Tibial nerve (tissue), 4 donors: ENCODE measurements around the gene NFKBIE. TPM values are rescaled to one million over a fixed set of nuclear protein-coding genes. Genes with fewer than 3 reads are reported as not detected.

Experiments
- DNase-seq, 2 donors: peaks; one replicate each; pipeline ENCODE4 v3.0.0-alpha.2; 2019; ENCODE audit warnings: low spot score in 2 of 2
- H3K27ac ChIP-seq, 4 donors: fragments of 200-600 bp; sonication (generic) in 3 of 4; one replicate each; pipeline ENCODE4 v1.5.1; 2017 to 2019; ENCODE audit warnings: mild to moderate bottlenecking in 1 of 4
- H3K27me3 ChIP-seq, 2 donors: fragments of 200-600 bp; sonication (generic) in 1 of 2; one replicate each; pipeline versions ENCODE4 v1.5.1 to v1.6.0; 2017 to 2019
- H3K36me3 ChIP-seq, 3 donors: fragments of 200-600 bp; sonication (generic); one replicate each; pipeline ENCODE4 v1.5.1; 2018 to 2019
- H3K4me1 ChIP-seq, 4 donors: fragments of 200-600 bp; sonication (generic) in 3 of 4; one replicate each; pipeline ENCODE4 v1.5.1; 2017 to 2019
- H3K4me3 ChIP-seq, 4 donors: fragments of 200-600 bp; sonication (generic) in 3 of 4; one replicate each; pipeline ENCODE4 v1.5.1; 2017 to 2019; ENCODE audit warnings: mild to moderate bottlenecking in 1 of 4, moderate library complexity in 1 of 4
- H3K9me3 ChIP-seq, 4 donors: fragments of 200-600 bp; sonication (generic) in 3 of 4; one replicate each; pipeline ENCODE4 v1.5.1; 2017 to 2019
- EP300 ChIP-seq, 2 donors: sonication (generic); formaldehyde crosslinking; IDR thresholded peaks; one replicate each; pipeline ENCODE4 v1.6.1; 2017; ENCODE audit warnings: antibody characterized with exemption in 2 of 2, mild to moderate bottlenecking in 1 of 2
- POLR2A ChIP-seq, 2 donors: fragments of 450-650 bp; IDR thresholded peaks; one replicate each; pipeline ENCODE4 v1.6.1; 2017; ENCODE audit warnings: antibody characterized with exemption in 2 of 2, mild to moderate bottlenecking in 2 of 2, moderate library complexity in 2 of 2
- WGBS, 2 donors: methylation state at CpG; one replicate each; pipeline ENCODE4 v1.1.5; 2018; 5-methylcytosine and 5-hydroxymethylcytosine counted together
- total RNA-seq, 4 donors: library from RNA; depleted of rRNA; stranded (reverse); fragments of >200 nt; gene quantifications; one replicate each; pipeline ENCODE4 v1.1.0, GENCODE V29; 2016
- TF ChIP-seq, protein P1 (sequence below), 5 experiments: fragments of 200-600 bp in 3 of 5; fragments of 450-650 bp in 2 of 5; sonication (generic) in 3 of 5; IDR thresholded peaks; one replicate each; pipeline ENCODE4 v1.5.1; 2016 to 2019; ENCODE audit warnings: antibody characterized with exemption in 5 of 5, mild to moderate bottlenecking in 3 of 5, moderate library complexity in 2 of 5

The NFKBIE gene
- total RNA-seq, 4 donors from 2014 or later = 12.7 to 20.7 (median 16.0) TPM

DNA sequence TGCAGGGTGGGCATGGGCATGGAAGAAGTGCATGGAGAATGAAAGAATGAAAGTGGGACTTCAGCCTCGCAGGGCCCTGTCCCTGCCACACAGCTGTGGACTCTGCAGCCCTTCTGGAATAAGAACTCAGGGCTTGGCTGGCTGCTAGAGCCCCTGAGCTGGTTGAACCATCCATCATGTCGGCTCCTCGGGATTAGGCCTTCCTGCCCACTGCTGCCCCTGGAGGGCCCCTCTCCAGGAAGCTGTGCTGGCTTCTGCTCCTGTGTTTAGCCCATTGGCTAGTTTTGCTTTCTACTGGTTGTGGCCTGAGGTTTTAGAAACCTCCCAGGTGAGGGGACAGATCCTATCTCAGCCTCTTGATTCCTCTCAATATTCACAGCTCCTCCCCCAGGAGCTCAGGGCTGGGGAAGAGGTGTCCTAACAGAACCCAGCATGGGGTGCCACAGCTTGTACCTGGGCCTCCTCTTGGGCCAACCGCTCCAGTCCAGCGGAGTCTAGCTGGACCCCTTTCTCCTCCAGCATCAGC lies 39.9 kb upstream of the NFKBIE start:
- WGBS, 2 donors = 88 to 89% methylated on average over 5 of the region's 5 CpGs
- H3K27ac ChIP-seq = no peak overlapping the region
- no peaks in the 10 kb centered on the region for H3K27me3 ChIP-seq
- no peaks in the 10 kb centered on the region for H3K4me1 ChIP-seq
- TF ChIP-seq EP300 (IDR thresholded peaks at IDR 0.05) = no peak
- TF ChIP-seq, protein P1, sequence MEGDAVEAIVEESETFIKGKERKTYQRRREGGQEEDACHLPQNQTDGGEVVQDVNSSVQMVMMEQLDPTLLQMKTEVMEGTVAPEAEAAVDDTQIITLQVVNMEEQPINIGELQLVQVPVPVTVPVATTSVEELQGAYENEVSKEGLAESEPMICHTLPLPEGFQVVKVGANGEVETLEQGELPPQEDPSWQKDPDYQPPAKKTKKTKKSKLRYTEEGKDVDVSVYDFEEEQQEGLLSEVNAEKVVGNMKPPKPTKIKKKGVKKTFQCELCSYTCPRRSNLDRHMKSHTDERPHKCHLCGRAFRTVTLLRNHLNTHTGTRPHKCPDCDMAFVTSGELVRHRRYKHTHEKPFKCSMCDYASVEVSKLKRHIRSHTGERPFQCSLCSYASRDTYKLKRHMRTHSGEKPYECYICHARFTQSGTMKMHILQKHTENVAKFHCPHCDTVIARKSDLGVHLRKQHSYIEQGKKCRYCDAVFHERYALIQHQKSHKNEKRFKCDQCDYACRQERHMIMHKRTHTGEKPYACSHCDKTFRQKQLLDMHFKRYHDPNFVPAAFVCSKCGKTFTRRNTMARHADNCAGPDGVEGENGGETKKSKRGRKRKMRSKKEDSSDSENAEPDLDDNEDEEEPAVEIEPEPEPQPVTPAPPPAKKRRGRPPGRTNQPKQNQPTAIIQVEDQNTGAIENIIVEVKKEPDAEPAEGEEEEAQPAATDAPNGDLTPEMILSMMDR (IDR thresholded peaks at IDR 0.05) = no peak
- TF ChIP-seq POLR2A (IDR thresholded peaks at IDR 0.05) = no peak
- H3K4me3 ChIP-seq = no peak overlapping the region
- DNase-seq = no peak
- peaks cover 0 to 100% (median 31%) of the 10 kb centered on the region in 3 donors for H3K36me3 ChIP-seq
- no peaks in the 10 kb centered on the region for H3K9me3 ChIP-seq

DNA sequence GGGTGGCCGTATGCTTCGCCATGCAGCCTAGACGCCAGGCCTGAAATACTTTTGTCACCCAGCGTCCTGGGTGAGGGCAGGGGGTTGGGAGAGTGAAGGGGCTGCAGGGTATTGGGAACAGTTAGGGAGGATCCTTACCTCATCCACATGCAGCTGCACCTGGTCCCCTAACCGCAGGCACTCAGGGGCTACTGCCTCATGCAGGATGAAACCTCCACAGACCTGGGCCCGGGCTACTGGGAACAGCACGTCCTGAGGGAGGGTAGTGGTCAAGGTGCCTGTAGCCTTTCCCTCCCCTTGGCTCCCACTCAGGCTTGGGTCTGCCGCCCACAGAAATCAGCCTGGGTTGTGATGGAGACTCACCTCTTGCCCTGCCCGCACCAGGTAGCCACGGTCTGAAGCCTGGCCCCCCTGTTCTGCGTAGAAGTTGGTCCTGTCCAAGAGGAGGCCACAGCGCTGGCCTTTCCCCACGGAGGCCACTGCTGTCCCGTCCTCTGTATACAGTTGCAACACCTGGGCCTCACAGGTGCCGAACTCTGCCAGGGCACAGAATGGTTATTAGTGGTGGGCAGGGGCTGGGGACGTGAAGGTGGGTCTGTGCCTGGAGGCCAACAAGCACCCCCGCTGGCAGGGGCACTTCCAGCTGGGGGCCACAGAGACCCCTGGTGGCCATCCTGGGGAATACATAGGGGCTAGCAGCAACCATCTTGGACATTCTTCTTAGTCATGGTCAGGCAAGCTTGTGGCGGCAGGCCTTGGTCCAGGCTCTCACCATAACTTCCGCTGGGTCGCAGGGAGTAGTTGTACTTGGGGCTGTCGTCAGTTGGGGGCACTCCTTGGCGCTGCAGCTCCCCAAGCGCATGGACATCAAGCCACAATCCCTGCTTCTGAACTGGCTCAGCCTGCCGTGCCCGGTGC lies 39.2 kb upstream of the NFKBIE start:
- H3K27ac ChIP-seq = no peak overlapping the region
- TF ChIP-seq, protein P1 (IDR thresholded peaks at IDR 0.05) = peak; percentile 58 to 75 (median 68)
- TF ChIP-seq EP300 (IDR thresholded peaks at IDR 0.05) = no peak
- no peaks in the 10 kb centered on the region for H3K27me3 ChIP-seq
- H3K4me1 ChIP-seq = no peaks in the 10 kb centered on the region
- H3K9me3 ChIP-seq = no peaks in the 10 kb centered on the region
- DNase-seq = no peak
- no peak overlapping the region for H3K4me3 ChIP-seq
- WGBS, 2 donors = 82 to 84% methylated on average over 22 to 25 of the region's 25 CpGs
- peaks cover 0 to 100% (median 25%) of the 10 kb centered on the region in 3 donors for H3K36me3 ChIP-seq

DNA sequence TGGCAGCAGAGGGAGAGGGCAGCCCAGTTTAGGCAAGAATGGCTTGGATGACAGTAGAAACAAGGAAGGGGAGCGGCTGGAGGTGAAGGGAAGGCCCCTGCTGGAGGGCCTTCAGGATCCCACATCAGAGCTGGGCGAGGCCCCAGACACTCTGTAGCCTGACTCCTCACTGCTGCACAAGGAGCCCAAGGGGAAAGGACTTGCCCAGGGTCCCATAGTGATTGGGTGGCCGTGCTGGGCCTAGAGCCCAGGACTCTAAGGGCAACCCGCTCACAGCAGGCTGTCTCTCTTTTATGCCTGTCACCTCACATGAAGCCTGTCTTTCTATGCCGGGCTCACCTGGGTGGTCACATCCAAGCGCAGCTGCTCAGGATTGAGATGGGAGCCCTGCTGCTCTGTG lies 38.5 kb upstream of the NFKBIE start:
- Histone ChIP-seq H3K27me3 (no peaks in the 10 kb centered on the region), H3K9me3 (no peaks in the 10 kb centered on the region), H3K36me3 (peaks cover 0 to 94% (median 25%) of the 10 kb centered on the region in 3 donors), H3K27ac (no peak overlapping the region), H3K4me1 (no peaks in the 10 kb centered on the region), H3K4me3 (no peak overlapping the region)
- WGBS, 2 donors = 89 to 94% methylated on average over 5 to 6 of the region's 6 CpGs
- TF ChIP-seq, protein P1 (IDR thresholded peaks at IDR 0.05) = no peak
- no peak for TF ChIP-seq EP300 (IDR thresholded peaks at IDR 0.05)
- no peak for DNase-seq

DNA sequence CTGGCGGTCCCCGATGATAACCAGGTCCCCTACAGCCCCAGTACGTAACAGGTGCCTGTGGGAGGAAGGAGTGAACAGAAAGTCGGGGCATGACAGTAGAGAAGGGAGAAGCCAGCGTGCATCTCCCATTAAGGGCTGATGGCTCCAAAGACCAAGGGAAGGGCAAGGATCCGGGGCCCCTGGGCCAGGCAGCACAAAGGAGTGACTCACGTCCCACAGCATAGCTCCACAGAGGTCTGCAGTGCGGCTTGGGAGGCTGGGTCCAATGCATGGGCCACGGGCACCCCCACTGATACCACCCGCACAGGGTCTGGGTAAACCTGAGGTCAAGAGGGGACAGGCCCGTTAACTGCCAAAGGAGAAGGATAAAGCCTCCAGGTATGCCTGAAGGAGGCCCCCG lies 37.5 kb upstream of the NFKBIE start:
- Histone ChIP-seq H3K27ac (no peak overlapping the region), H3K27me3 (peaks cover 0 to 2% of the 10 kb centered on the region in 2 donors), H3K9me3 (no peaks in the 10 kb centered on the region), H3K4me1 (peaks cover 0 to 4% (median 2%) of the 10 kb centered on the region in 4 donors), H3K36me3 (peaks cover 0 to 84% (median 25%) of the 10 kb centered on the region in 3 donors), H3K4me3 (no peak overlapping the region)
- no peak for TF ChIP-seq EP300 (IDR thresholded peaks at IDR 0.05)
- no peak for DNase-seq
- 91 to 94% methylated on average over 11 to 12 of the region's 12 CpGs for WGBS, 2 donors

DNA sequence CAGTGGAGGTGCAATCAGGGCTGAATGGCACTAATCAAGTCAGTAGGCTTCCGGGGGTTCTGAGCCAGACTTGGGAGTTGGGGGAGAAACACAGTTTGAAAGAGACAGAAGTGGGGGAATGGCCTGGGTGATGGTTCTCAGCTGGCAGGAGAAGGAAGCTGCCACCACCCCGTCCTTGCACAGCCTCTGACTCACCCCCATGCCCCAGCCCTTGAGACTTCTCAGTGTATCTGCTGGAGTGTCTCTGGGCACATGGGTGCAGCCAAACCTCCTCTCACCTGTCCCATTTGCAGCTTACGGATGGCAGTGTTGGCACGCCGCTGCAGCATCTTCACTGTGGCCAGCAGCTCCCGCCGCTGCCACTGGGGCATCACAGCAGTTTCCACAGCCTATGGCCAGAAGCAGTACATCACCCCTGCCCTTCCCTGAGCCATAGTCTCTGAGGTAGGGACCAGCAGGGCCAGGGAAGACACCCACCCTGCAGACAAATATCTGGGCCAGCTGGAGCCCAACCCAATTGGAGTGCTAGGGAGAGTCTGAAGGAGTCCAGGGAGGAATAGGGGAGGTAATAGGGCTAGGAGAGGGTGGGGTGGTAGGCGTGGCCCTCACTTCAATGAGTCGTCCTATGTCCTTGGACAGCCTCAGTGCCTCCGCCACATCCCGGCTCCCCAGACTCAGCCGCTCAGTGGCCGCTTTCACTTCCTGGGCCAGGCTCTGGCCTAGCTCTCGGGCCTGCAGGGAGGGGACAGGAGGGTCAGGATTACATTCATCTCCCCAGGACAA lies 36.6 kb upstream of the NFKBIE start:
- Histone ChIP-seq H3K27me3 (peaks cover 2 to 10% of the 10 kb centered on the region in 2 donors), H3K4me1 (peaks cover 0 to 13% (median 9%) of the 10 kb centered on the region in 4 donors), H3K9me3 (no peaks in the 10 kb centered on the region), H3K27ac (no peak overlapping the region), H3K36me3 (peaks cover 0 to 75% (median 22%) of the 10 kb centered on the region in 3 donors), H3K4me3 (no peak overlapping the region)
- WGBS, 2 donors = 88 to 91% methylated on average over 9 to 14 of the region's 14 CpGs
- TF ChIP-seq POLR2A (IDR thresholded peaks at IDR 0.05) = no peak
- no peak for DNase-seq
